Gastrocnemius medialis (tissue), 4 donors: ENCODE data around the gene EXOG.

Source experiments
- POLR2A ChIP-seq, 2 donors: fragments of 450-650 bp; IDR thresholded peaks; one replicate each; pipeline ENCODE4 v1.6.1; 2017; ENCODE audit warnings: antibody characterized with exemption in 2 of 2, mild to moderate bottlenecking in 2 of 2, moderate library complexity in 2 of 2
- TF ChIP-seq, protein P1 (sequence below), 5 experiments: fragments of 450-650 bp in 3 of 5; fragments of 200-600 bp in 2 of 5; sonication (generic) in 2 of 5; IDR thresholded peaks in 4 of 5; conservative IDR thresholded peaks in 1 of 5; 1 replicate in 4 of 5; 2 replicates in 1 of 5; pipeline ENCODE4 v1.5.1; 2016 to 2019; ENCODE audit warnings: antibody characterized with exemption in 5 of 5, mild to moderate bottlenecking in 3 of 5, moderate library complexity in 3 of 5

- TF ChIP-seq, protein P1, sequence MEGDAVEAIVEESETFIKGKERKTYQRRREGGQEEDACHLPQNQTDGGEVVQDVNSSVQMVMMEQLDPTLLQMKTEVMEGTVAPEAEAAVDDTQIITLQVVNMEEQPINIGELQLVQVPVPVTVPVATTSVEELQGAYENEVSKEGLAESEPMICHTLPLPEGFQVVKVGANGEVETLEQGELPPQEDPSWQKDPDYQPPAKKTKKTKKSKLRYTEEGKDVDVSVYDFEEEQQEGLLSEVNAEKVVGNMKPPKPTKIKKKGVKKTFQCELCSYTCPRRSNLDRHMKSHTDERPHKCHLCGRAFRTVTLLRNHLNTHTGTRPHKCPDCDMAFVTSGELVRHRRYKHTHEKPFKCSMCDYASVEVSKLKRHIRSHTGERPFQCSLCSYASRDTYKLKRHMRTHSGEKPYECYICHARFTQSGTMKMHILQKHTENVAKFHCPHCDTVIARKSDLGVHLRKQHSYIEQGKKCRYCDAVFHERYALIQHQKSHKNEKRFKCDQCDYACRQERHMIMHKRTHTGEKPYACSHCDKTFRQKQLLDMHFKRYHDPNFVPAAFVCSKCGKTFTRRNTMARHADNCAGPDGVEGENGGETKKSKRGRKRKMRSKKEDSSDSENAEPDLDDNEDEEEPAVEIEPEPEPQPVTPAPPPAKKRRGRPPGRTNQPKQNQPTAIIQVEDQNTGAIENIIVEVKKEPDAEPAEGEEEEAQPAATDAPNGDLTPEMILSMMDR (IDR thresholded peaks at IDR 0.05 in 4 of 5, conservative IDR thresholded peaks at IDR 0.05 in 1 of 5) = no peak
- no peak for TF ChIP-seq POLR2A (IDR thresholded peaks at IDR 0.05)
These were observed 22.9 kb downstream of the EXOG start for GRCh38 chr3:38519000-38519399.
